NOMO-1 treated with dmso at 0.1 percent for 144 hours (cell line): Measurements from ENCODE around the gene FAM210A.
A peak's percentile ranks its signal among the peaks of the same experiment; 100 is the strongest.
"Not testable (repeated sequence)": the region's sequence is repeated elsewhere in the genome, so short reads cannot be mapped to it uniquely, and the experiment has no call there.

Source experiments
- DNase-seq: peaks from one replicate; lab custom pipeline; 2025; ENCODE audit not compliant: unreplicated experiment; lab: John Stamatoyannopoulos, UW

Gene FAM210A, protein sequence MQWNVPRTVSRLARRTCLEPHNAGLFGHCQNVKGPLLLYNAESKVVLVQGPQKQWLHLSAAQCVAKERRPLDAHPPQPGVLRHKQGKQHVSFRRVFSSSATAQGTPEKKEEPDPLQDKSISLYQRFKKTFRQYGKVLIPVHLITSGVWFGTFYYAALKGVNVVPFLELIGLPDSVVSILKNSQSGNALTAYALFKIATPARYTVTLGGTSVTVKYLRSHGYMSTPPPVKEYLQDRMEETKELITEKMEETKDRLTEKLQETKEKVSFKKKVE

DNA sequence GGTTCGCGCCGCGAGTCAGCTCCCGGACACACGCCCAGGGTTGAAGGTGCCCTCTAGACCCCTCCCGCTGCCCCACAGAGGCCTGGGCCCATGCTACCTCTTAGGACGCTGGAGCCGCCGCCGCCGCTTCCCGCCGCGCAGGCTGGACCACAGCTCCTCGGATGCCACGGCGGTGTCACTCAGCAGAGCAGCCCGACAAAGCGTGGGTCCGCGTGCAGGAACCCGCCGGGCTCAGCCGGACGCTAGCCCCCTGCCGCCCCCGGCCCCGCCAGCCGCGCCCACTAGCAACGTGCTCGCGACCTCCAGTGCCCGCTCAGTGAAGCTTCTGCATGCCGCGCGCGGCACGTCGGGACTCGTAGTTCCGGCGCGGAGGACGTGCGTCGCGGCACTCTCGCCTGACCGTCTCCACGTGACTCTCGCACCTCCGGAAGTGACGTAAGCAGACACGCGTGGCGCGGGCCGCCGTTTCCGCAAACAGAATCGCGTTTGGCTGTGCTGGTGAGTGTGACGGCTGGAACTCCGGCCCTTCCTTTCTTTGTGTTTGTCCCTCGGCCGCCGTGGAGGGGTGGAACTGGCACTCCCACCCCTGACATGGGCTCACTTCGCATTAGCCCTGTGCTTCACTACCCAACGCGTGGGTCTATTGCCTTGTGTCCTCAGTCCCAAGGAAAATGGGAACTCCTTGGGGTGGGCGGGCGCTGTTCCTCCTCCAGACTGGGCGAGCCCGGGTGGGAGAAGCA lies at the start of gene FAM210A, which contains the start of gene RNMT:
FAM210A (minus strand) TSS at position 327 of the 740 bp plus-strand sequence. CDS start 44,481 bp downstream, outside the sequence.
RNMT (plus strand) TSS at position 442 of the 740 bp plus-strand sequence. CDS start 4,845 bp downstream, outside the sequence.
- DNase-seq, result peak; percentile 91

DNA sequence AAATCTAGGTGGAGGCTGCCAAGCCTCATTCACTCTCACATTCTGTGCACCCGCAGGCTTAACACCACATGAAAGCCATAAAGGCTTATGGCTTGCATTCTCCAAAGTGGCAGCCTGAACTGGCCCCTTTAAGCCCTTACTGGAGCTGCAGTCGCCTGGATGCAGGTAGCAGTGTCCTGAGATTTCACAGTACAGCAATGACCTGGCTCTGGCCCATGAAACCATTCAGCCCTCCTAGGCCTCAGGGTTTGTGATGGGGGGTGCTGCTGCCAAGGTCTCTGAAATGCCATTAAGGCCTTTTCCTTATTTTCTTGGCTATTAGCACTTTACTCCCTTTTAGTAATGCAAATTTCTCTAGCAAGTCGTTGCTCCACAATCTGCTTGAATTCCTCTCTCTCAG lies 48.7 kb upstream of the FAM210A start:
- no peak for DNase-seq

DNA sequence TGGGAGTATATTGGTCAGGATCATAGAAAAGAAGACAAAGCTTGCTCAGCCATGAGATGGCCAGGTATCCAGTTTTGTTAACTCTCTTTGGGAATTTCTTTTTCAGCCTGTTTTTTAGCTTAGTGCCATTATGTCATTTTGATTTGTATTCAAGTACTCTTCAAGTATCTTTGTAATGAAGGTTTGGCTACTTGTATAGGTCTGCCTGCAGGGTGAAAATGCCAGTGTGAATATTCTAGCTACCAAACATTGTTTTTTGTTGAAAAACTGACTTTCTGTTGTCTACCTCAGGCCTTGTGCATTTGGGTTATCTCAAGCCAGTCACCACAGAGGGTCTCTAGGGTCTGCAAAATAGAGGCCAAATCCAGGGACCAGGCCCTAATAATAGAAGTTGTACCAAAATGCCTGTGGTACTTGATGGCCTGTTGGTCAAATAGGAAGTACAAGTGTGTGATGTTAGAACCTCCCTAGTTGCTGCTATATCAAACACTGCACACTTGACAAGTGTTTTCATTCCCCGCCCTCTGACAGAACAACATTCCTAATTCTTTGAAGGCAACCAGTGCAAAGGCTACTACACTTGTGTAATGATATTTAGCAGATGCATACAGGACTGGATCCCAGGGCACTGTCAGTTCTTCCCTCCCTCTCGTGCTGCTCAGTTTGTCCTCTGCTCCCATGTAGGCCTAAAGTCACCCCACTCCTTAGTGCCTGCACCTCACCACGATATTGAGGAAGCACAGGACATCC lies 36.5 kb upstream of the FAM210A start:
- DNase-seq, result no peak

DNA sequence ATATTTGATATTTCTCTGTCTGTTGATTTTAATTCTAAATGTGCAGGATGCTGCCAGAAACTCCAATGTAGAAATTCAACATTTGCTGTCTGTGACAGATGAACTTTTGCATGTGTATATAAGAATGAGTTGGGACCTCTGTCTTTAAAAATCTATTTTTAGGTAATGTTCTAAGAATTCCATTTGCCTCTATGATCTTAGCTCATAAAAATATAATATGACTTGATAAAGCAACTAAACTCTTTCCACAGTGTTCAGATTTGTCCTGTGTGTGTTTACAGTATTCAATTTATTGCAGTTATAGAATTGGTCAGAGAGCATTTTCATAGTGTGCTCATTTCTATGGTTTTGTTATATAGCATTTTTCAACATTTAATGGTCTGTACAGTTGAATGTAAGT lies 33.7 kb upstream of the FAM210A start:
- no peak for DNase-seq

DNA sequence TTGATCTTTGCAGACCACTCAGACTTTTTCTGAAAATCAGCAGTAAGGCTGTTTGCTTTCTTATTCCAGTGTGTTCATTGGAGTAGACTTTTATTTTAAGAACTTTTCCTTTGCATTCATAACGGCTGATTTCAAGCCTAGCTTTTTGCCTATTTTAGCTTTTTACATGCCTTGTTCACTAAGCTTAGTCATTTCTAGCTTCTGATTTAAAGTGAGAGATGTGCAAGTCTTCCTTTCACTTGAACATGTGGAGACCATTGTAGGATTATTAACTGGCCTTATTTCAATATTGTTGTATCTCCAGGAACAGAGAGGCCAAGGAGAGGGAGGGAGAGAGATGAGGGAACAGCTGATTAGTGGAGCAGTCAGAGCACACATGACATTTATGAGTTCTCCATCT lies 32.3 kb upstream of the FAM210A start:
- DNase-seq, result no peak

DNA sequence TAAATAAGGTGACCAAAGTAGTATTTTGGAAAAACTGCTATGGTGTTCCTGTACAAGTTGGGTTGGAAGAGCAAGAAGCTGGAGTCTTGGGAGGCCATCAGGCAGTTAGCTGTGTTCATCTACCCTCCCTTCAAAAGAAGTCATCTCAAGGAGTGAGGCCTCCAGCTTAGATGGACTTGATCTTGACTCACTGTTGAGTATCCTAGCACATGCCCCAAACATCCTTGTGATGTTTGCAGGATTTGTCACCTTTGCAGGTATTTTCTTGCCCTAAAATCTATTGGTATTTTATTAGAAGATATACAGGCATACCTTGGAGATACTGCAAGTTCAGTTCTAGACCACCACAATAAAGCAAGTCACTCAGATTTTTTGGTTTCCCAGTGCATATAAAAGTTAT lies 30.3 kb upstream of the FAM210A start:
- DNase-seq, result no peak

DNA sequence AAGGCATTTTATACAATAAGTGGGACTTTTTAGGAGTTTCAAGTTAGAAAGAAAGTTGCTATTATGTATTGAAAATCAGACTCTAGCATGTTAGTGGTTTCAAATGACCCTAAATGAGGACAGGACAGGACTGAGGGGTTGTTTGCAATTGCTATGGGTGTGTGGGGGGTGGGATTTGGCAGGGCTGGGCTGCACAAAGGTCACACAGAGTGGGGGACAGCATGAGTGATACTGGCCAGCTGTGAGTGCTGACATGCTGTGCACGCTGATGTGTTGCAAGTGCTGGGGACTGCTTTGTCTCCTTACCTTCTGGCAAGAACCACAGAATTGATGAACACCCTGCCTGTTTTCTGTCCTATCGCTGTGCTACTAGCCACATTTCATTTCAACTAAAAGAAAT lies 29.9 kb upstream of the FAM210A start:
- DNase-seq, result no peak

DNA sequence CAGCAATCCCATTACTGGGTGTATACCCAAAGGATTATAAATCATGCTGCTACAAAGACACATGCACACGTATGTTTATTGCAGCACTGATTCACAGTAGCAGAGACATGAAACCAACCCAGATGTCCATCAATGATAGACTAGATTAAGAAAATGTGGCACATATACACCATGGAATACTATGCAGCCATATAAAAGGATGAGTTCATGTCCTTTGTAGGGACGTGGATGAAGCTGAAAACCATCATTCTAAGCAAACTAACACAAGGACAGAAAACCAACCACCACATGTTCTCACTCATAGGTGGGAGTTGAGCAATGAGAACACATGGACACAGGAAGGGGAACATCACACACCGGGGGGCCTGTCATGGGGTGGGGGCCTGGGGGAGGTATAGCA lies 25.2 kb upstream of the FAM210A start:
- DNase-seq, result not testable (repeated sequence)

DNA sequence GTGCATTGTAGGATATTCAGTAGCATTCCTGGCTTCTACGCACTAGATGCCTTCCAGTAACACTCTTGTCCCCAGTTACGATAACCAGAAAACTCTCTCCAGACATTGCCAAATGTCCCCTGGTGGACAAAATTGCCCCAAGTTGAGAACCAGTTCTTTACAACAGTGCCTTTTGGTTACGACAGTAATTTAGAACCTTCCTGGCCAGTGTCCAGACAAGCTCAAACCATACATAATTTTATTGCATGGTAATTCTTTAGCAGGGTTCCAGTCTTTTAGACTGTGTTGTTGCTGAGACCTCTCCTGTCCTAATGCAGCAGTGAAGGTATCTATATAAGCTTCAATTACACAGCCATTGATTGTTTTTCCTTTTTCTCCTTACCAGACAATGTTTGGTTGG lies 20.3 kb upstream of the FAM210A start:
- DNase-seq, result no peak

DNA sequence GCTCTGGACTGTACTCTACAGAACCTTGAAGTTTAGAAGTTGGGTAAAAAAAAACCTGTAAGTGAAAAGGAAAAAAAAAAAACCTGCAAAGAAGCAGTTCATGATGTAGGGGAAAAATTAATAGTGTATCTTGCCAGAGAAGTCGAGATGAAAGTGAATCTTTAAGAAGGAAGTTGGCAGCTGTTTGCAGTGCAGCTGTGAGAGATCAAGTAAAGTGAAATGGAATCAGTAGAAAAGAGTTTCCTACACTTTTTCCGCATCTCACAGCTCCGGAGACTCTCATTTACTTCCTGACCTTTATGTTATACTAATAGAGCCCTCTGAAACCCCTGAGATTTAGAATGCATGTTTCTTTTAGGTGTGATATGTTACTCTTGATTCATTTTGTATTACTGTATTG lies 19.3 kb upstream of the FAM210A start:
- DNase-seq, result no peak

DNA sequence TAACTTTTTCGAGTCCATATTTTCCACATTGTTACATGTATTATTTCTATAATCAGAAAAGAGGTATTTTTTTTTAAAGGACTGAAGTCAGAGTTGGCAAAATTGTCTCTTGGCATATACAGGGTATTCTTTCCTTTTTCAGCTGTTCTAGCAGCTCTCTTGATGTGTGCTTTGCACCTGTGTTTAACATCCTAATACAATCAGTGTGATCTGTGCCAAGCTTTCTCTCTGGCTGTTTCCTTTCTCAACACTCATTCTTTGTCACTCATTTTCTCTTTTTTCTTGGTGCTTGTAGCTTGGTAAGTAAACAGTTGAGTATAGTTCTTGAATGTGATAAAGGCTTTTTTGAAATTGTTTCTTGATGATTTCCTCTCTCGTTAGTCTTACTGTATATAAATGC lies 9.3 kb upstream of the FAM210A start:
- DNase-seq, result no peak

DNA sequence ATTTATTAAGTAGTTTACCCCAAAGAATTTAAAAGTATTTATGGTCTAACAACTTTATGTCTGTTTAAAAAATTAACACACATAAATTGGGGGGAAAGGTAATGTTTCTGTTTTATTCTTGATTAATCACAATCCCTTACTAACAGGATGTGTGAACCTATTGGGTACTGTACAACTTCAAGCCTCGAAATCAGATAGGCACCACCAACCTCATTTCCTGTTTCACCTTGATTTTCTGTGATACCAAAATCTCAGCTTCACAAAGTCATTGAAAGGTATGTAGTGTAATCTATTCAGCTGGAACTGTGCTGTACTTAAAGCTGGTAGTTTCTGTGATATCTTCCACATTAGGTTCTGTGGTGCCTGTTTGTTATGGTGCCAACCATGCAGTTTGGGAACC lies 4.1 kb upstream of the FAM210A start:
- no peak for DNase-seq

DNA sequence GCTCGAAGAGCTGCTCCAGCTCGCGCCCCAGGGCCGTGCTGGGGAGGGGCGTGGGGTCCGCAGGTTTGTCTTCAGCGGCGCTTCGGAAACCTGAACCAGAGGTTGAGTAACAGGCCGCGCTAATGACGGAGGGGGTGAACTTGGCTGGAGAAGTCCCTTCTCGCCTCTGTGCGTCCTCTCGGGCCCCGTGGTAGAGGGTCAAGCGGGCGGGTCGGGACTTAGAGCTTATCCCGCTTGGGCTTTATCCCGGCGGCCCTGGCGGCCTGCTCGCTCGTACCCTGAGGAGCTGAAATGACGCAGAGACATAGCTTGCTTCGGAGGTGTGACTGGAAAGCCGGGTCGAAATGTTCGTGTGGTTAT lies 594 bp upstream of the FAM210A start:
- DNase-seq, result no peak

DNA sequence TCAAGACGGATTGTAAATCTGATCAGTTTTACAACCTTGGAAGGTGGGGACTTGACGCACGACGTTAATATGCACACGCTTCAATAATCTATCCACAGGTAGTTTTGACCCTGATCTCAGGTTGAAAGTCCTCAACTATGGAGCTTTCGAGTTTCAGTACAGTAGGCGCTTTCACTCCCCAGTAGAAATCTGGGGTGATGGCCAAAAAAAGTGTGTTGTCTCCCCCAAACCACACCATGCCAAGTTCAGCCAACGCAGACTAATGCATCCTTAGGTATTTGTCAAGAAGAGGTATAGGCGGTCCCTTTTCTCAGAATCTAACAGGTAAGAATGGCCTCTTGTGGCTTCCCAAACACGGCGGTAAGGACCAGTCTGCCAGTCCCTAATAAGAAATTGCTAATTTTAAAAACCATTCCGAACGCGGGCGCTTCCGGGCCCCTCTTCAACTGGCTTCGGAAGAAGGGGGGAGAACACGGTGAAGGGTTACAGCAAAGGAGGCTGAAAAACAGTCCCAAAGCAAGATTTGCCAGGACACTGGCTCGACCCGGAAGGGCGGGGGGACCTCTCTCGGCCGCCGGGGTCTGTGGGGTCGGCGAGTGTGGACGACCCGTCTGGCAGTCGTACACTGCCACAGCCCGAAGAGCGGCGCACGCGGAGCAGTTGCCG lies 659 bp downstream of the FAM210A start:
- no peak for DNase-seq

DNA sequence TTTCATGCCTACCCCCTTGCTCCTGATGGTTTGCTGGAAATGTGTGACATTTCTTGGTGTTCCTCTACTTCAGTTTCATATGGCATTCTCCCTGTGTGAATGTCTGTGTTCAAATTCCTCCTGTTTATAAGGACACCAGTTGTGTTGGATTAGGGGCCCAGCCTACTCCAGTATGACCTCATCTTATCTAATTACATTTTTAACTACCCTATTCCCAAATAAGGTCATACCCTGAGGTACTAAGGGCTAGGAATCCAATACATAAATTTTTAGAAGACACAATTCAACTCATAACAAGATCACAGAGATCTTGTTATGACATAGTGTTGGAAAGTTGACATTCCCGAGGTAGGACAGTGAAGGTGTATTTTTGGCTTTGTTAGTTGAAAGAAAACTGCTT lies 5.5 kb downstream of the FAM210A start:
- no peak for DNase-seq

DNA sequence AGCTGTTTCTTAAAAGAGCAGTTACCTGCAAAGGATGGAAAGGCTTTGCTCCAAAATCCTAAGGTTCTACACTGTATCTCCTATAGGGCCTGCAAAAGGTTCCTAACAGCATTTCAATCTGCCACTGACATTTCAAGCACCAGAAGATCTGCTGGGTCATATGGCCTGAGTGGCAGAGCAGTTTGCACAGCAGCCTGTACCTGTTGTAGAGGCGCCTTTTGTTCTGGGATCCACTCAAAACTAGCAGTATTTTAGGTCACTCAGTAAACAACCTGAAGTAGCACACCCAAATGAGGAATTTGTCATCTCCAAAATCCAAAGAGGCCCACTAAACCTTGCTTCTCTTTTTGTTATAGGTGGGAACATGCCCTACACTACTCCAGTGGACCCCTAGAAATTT lies 6.2 kb downstream of the FAM210A start:
- DNase-seq, result no peak

DNA sequence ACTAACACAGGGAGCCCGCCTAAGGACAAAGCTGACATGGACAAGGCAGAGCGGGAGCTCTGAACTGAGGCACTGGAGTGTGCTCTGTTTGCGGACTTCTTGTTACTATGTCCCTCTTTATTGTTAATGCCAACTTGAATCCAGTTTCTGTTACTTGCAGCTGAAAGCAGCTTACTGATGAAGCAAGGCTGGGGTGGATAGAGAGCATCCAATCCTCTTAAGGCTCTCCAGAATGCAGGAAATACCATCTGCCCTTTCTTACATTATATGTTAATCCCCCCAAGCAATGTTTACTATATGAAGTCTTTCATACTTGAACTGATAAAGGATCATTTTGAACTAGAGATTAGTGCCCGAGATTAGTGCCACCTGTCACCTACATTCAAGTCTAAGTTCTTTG lies 9.4 kb downstream of the FAM210A start:
- DNase-seq, result no peak

DNA sequence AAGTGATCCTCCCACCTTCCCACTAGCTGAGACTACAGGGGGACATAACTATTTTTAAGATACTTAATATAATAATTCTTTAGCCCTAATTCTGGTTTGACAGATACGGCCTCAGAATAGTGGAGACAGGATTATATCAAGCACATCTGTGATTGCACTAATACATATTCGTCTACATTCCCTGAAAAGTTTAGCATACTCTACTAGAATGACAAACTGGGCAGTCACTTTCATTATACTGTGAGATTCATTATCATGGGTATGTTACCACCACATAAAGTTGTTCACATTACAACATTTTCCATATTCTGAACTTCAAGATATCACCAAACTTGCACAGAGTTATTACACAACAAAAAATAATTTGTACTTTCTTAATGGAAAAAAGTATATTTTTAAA lies 11.0 kb downstream of the FAM210A start:
- no peak for DNase-seq

DNA sequence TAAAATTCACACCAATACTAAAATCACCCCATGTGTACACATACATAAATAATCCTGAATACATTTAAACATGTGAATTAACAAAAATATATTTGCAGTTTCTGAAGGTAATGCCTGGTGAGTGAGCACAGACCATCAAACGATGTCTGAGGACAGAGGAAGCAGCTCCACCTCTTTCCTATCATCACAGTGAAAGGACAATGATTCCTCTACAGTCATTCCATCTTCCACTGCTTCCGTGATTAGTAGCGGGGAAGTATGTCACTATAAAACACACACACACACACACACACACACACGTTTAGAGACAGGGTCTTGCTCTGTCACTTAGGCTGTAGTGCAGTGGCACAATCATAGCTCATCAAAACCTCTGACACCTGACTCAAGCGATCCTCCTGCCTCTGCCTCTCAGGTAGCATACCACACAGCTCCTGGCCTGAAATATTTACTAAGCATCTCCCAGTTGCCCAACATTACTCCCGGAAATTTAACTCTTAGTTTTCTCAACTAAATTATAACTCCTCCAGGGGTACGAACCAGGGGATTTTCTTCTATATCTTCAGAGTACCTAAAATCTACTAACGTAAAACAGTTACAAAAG lies 12.8 kb downstream of the FAM210A start:
- DNase-seq, result no peak

DNA sequence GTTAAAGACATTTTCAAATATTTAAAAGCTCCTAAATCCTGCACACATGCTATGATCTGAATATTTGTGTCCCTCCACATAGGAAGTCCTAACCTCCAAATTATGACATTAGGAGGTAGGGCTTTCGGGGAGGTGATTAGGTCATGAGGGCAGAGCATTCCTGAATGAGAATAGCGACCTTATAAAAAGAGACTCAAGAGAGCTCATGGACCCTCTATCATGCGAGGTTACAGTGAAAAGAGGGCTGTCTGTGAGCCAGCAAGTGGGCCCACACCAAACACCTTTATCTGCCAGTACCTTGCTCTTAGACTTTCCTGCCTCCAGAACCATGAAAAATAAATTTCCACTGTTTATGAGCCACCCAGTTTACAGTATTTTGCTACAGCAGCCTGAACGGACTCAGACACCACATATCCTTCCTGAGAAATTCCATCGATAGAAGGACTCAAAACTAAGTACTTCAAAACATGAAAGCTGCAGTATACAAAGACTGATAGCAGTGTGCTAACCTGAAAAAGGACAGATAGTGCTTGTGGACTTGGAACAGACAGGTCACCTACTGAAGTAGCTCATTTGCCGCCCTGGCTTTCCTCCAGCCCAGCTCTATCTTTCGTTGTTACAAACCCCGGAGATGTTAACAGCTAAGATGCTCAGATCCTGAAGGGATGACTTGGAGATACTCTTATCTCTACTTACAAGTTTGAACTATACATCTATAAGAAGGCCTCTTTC lies 13.8 kb downstream of the FAM210A start:
- DNase-seq, result no peak
